ENCODE results near the gene FHIT. TPM values are rescaled to one million over a fixed set of nuclear protein-coding genes. Genes with fewer than 3 reads are reported as not detected.

FHIT gene
- total and polyA plus RNA-seq, 9 donors = 5.1 to 11.8 (median 9.5) TPM

GRCh38 chr3:59782664-59783063, 1468.6 kb downstream of the FHIT start:
- H3K9me3 ChIP-seq = no peaks in the 10 kb centered on the region
- H3K36me3 ChIP-seq = no peaks in the 10 kb centered on the region
- H3K27ac ChIP-seq = no peak overlapping the region
- no peak overlapping the region for H3K4me3 ChIP-seq
- no peaks in the 10 kb centered on the region for H3K4me1 ChIP-seq (ENCODE audit: insufficient read depth)
- intact Hi-C loops (cut with DNase I) = no loop called here
- TF ChIP-seq POLR2A (IDR thresholded peaks at IDR 0.05) (no peak), EP300 (IDR thresholded peaks at IDR 0.05) (no peak), CTCF (IDR thresholded peaks at IDR 0.05) (no peak)
- H3K27me3 ChIP-seq = no peaks in the 10 kb centered on the region
- DNase-seq = no peak

GRCh38 chr3:59780209-59780608, 1471.0 kb downstream of the FHIT start:
- WGBS, 3 donors = 97 to 100% (median 100%) methylated on average over 2 of the region's 2 CpGs
- DNase-seq = no peak
- intact Hi-C loops (cut with DNase I) = no loop called here

GRCh38 chr3:59779260-59779659, 1472.0 kb downstream of the FHIT start:
- 83 to 91% (median 91%) methylated on average over 3 of the region's 3 CpGs for WGBS, 3 donors
- Histone ChIP-seq H3K4me1 (ENCODE audit: insufficient read depth) (no peaks in the 10 kb centered on the region), H3K27me3 (no peaks in the 10 kb centered on the region), H3K4me3 (no peak overlapping the region), H3K36me3 (no peaks in the 10 kb centered on the region), H3K9me3 (no peaks in the 10 kb centered on the region), H3K27ac (no peak overlapping the region)
- intact Hi-C loops (cut with DNase I) = no loop called here
- DNase-seq = no peak
- no peak for TF ChIP-seq EP300 (IDR thresholded peaks at IDR 0.05)
- no peak for TF ChIP-seq CTCF (IDR thresholded peaks at IDR 0.05)
- TF ChIP-seq POLR2A (IDR thresholded peaks at IDR 0.05) = no peak

More at GRCh38 chr3:59780209-59780608, 1471.0 kb downstream of the FHIT start:
- no peaks in the 10 kb centered on the region for H3K27me3 ChIP-seq
- H3K36me3 ChIP-seq = no peaks in the 10 kb centered on the region
- no peak for TF ChIP-seq CTCF (IDR thresholded peaks at IDR 0.05)
- no peak for TF ChIP-seq EP300 (IDR thresholded peaks at IDR 0.05)
- TF ChIP-seq POLR2A (IDR thresholded peaks at IDR 0.05) = no peak
- no peaks in the 10 kb centered on the region for H3K9me3 ChIP-seq
- H3K4me1 ChIP-seq (ENCODE audit: insufficient read depth) = no peaks in the 10 kb centered on the region
- H3K4me3 ChIP-seq = no peak overlapping the region
- no peak overlapping the region for H3K27ac ChIP-seq

- Histone ChIP-seq H3K4me1 (ENCODE audit: insufficient read depth) (no peaks in the 10 kb centered on the region), H3K36me3 (no peaks in the 10 kb centered on the region), H3K27me3 (no peaks in the 10 kb centered on the region), H3K27ac (no peak overlapping the region), H3K4me3 (no peak overlapping the region), H3K9me3 (no peaks in the 10 kb centered on the region)
- TF ChIP-seq EP300 (IDR thresholded peaks at IDR 0.05) (no peak), POLR2A (IDR thresholded peaks at IDR 0.05) (no peak), CTCF (IDR thresholded peaks at IDR 0.05) (no peak)
- DNase-seq = no peak
- intact Hi-C loops (cut with DNase I) = no loop called here
- WGBS, 3 donors = 85 to 92% (median 88%) methylated on average over 3 of the region's 3 CpGs
These were observed 1473.6 kb downstream of the FHIT start for GRCh38 chr3:59777667-59778077.

- Histone ChIP-seq H3K36me3 (no peaks in the 10 kb centered on the region), H3K27me3 (no peaks in the 10 kb centered on the region), H3K4me3 (no peak overlapping the region), H3K27ac (no peak overlapping the region), H3K9me3 (no peaks in the 10 kb centered on the region), H3K4me1 (ENCODE audit: insufficient read depth) (no peaks in the 10 kb centered on the region)
- no peak for DNase-seq
- intact Hi-C loops (cut with DNase I) = no loop called here
- WGBS, 3 donors = 58 to 71% (median 64%) methylated on average over 7 of the region's 7 CpGs
- no peak for TF ChIP-seq POLR2A (IDR thresholded peaks at IDR 0.05)
- TF ChIP-seq EP300 (IDR thresholded peaks at IDR 0.05) = no peak
These were observed 1474.2 kb downstream of the FHIT start for GRCh38 chr3:59777066-59777465.

Measured in ovary (tissue), 9 donors.